DND-41 (cell line): Measurements from ENCODE around the gene NEDD4L.

Experiments used
- ATAC-seq: fragments of 200-7000 bp; cut with Tn5 transposase; 3 replicates; pipeline ENCODE4 v1.9.1; 2021; ENCODE audit warnings: low read depth; ENCODE audit not compliant: insufficient read depth
- DNase-seq: peaks from one replicate; pipeline ENCODE4 v3.0.0-alpha.2; 2020
- H2AFZ ChIP-seq: 2 replicates; pipeline ENCODE4 v1.6.0; 2012; ENCODE audit warnings: low read depth, low read length
- H3K27ac ChIP-seq: 2 replicates; pipeline ENCODE4 v1.5.1; 2012; ENCODE audit warnings: low read length, inconsistent platforms
- H3K27me3 ChIP-seq: fragments of 200-600 bp; sonication (generic); 2 replicates; pipeline ENCODE4 v1.6.0; 2012; ENCODE audit warnings: low read length, mild to moderate bottlenecking, inconsistent platforms; ENCODE audit not compliant: insufficient read depth, poor library complexity
- H3K36me3 ChIP-seq: 2 replicates; pipeline ENCODE4 v1.5.1; 2012; ENCODE audit warnings: low read length, inconsistent platforms; ENCODE audit not compliant: insufficient read depth
- H3K4me1 ChIP-seq: 2 replicates; pipeline ENCODE4 v1.5.1; 2012; ENCODE audit warnings: mild to moderate bottlenecking, low read length; ENCODE audit not compliant: insufficient read depth
- H3K4me2 ChIP-seq: 2 replicates; pipeline ENCODE4 v1.6.0; 2012; ENCODE audit warnings: mild to moderate bottlenecking, moderate library complexity, low read length, inconsistent platforms; ENCODE audit not compliant: insufficient read depth
- H3K4me3 ChIP-seq, 2 experiments: fragments of 200-600 bp in 1 of 2; shearing (Covaris generic) in 1 of 2; 2 replicates each; pipeline ENCODE4 v1.5.1; 2012 to 2016; ENCODE audit warnings: inconsistent platforms in 2 of 2, low read length in 2 of 2, mild to moderate bottlenecking in 2 of 2, low read depth in 1 of 2, moderate library complexity in 1 of 2
- H3K79me2 ChIP-seq: 2 replicates; pipeline ENCODE4 v1.6.0; 2012; ENCODE audit warnings: low read length, inconsistent platforms; ENCODE audit not compliant: insufficient read depth
- H3K9ac ChIP-seq: 2 replicates; pipeline ENCODE4 v1.6.0; 2012; ENCODE audit warnings: low read depth, mild to moderate bottlenecking, inconsistent platforms, low read length, moderate library complexity
- H3K9me3 ChIP-seq: 2 replicates; pipeline ENCODE4 v1.5.1; 2012; ENCODE audit warnings: low read length, moderate library complexity, mild to moderate bottlenecking, inconsistent platforms; ENCODE audit not compliant: insufficient read depth, severe bottlenecking
- H4K20me1 ChIP-seq: 2 replicates; pipeline ENCODE4 v1.6.0; 2012; ENCODE audit warnings: low read length; ENCODE audit not compliant: insufficient read depth
- CTCF ChIP-seq: IDR thresholded peaks from 2 replicates; pipeline ENCODE4 v1.5.1; 2012; ENCODE audit warnings: borderline replicate concordance, low read length, moderate library complexity, mild to moderate bottlenecking; ENCODE audit not compliant: poor library complexity, severe bottlenecking; ENCODE audit errors: extremely low read depth
- EZH2 ChIP-seq: IDR thresholded peaks from 3 replicates; pipeline ENCODE4 v1.6.1; 2012; ENCODE audit warnings: borderline replicate concordance, low read depth, mild to moderate bottlenecking, moderate library complexity, low read length, inconsistent platforms; ENCODE audit not compliant: severe bottlenecking

Gene NEDD4L

GRCh38 chr18:58144671-58145285 is 100.8 kb downstream of the NEDD4L start:
- ATAC-seq (no peak), DNase-seq (no peak)
- Histone ChIP-seq H3K9ac (no peak overlapping the region), H3K27ac (no peak overlapping the region), H2AFZ (no peak overlapping the region), H3K36me3 (no peaks in the 10 kb centered on the region), H3K4me3 (no peak overlapping the region), H3K9me3 (no peaks in the 10 kb centered on the region), H4K20me1 (peaks cover 7% of the 10 kb centered on the region; the same call in 1 of the 2 replicates), H3K4me1 (no peaks in the 10 kb centered on the region), H3K4me2 (no peak overlapping the region), H3K79me2 (no peaks in the 10 kb centered on the region), H3K27me3 (no peaks in the 10 kb centered on the region)
- TF ChIP-seq EZH2: no peak
- no peak for TF ChIP-seq CTCF

- Histone ChIP-seq H3K4me2 (no peak overlapping the region), H3K4me3 (no peak overlapping the region), H3K79me2 (no peaks in the 10 kb centered on the region), H3K27ac (no peak overlapping the region), H3K4me1 (no peaks in the 10 kb centered on the region), H3K27me3 (no peaks in the 10 kb centered on the region), H3K36me3 (no peaks in the 10 kb centered on the region), H3K9ac (no peak overlapping the region), H4K20me1 (0 out of 2 replicates have a peak, but pooled peaks cover 5% of the 10 kb centered on the region), H2AFZ (no peak overlapping the region), H3K9me3 (no peaks in the 10 kb centered on the region)
- TF ChIP-seq CTCF (no peak), EZH2 (no peak)
- DNase-seq (no peak), ATAC-seq (no peak)
These were observed 102.1 kb downstream of the NEDD4L start for GRCh38 chr18:58146099-58146498.

GRCh38 chr18:58148954-58149471 is 105.0 kb downstream of the NEDD4L start:
- no peaks in the 10 kb centered on the region for H3K36me3 ChIP-seq
- no peak overlapping the region for H3K9ac ChIP-seq
- H3K4me2 ChIP-seq: no peak overlapping the region
- no peaks in the 10 kb centered on the region for H3K79me2 ChIP-seq
- H3K27ac ChIP-seq: no peak overlapping the region
- H3K27me3 ChIP-seq: no peaks in the 10 kb centered on the region
- H3K4me1 ChIP-seq: no peaks in the 10 kb centered on the region
- 0 out of 2 replicates have a peak, but pooled peaks cover 3% of the 10 kb centered on the region for H4K20me1 ChIP-seq
- H3K4me3 ChIP-seq: no peak overlapping the region
- no peak for TF ChIP-seq EZH2
- no peak for TF ChIP-seq CTCF
- H2AFZ ChIP-seq: no peak overlapping the region
- no peak for DNase-seq
- no peak for ATAC-seq
- no peaks in the 10 kb centered on the region for H3K9me3 ChIP-seq
